Stomach (tissue), 9 donors: ENCODE results near the gene RMC1. TPM values are rescaled to one million over a fixed set of nuclear protein-coding genes. Genes with fewer than 3 reads are reported as not detected.
"Not testable (repeated sequence)": the region's sequence is repeated elsewhere in the genome, so short reads cannot be mapped to it uniquely, and the experiment has no call there.

Source experiments
- DNase-seq, 2 donors: peaks; one replicate each; pipeline versions ENCODE4 v3.0.0 to v3.0.0-alpha.2; 2013 to 2019
- H3K27ac ChIP-seq, 5 donors: fragments of 200-600 bp in 4 of 5; sonication (generic) in 4 of 5; one replicate each; pipeline ENCODE4 v1.5.1; 2013 to 2019; ENCODE audit warnings: mild to moderate bottlenecking in 1 of 5, moderate library complexity in 1 of 5
- H3K27me3 ChIP-seq, 3 donors: fragments of 200-600 bp; sonication (generic); one replicate each; pipeline ENCODE4 v1.5.1; 2017 to 2019; ENCODE audit warnings: mixed run types in 1 of 3
- H3K36me3 ChIP-seq, 4 donors: fragments of 200-600 bp; sonication (generic); 1 replicate in 3 of 4; 2 replicates in 1 of 4; pipeline ENCODE4 v1.5.1; 2016 to 2019
- H3K4me1 ChIP-seq, 4 donors: fragments of 200-600 bp; sonication (generic); one replicate each; pipeline ENCODE4 v1.5.1; 2016 to 2019
- H3K4me3 ChIP-seq, 4 donors: fragments of 200-600 bp; sonication (generic) in 3 of 4; one replicate each; pipeline ENCODE4 v1.5.1; 2016 to 2019; ENCODE audit warnings: mild to moderate bottlenecking in 1 of 4
- H3K9me3 ChIP-seq, 4 donors: fragments of 200-600 bp; sonication (generic); one replicate each; pipeline ENCODE4 v1.5.1; 2016 to 2019
- CTCF ChIP-seq, 7 experiments: fragments of 450-650 bp in 4 of 7; fragments of 200-600 bp in 3 of 7; sonication (generic) in 3 of 7; IDR thresholded peaks; one replicate each; pipeline ENCODE4 v1.5.1; 2016 to 2019; ENCODE audit warnings: antibody characterized with exemption in 7 of 7, control low read depth in 2 of 7, mild to moderate bottlenecking in 1 of 7
- EP300 ChIP-seq: sonication (generic); formaldehyde crosslinking; IDR thresholded peaks from one replicate; pipeline ENCODE4 v1.6.1; 2017; ENCODE audit warnings: antibody characterized with exemption
- POLR2A ChIP-seq, 4 donors: fragments of 450-650 bp; IDR thresholded peaks; one replicate each; pipeline ENCODE4 v1.6.1; 2016; ENCODE audit warnings: antibody characterized with exemption in 4 of 4, control low read depth in 2 of 4, mild to moderate bottlenecking in 1 of 4, moderate library complexity in 1 of 4
- POLR2AphosphoS5 ChIP-seq, 3 donors: sonication (generic); formaldehyde crosslinking; IDR thresholded peaks; one replicate each; pipeline ENCODE4 v1.6.1; 2016; ENCODE audit warnings: antibody characterized with exemption in 3 of 3
- WGBS, 5 donors: extraction: QIAGEN DNeasy Blood & Tissue Kit in 3 of 5; methylation state at CpG; one replicate each; pipeline versions ENCODE4 v1.1.5 to v1.1.7; 2013 to 2018; 5-methylcytosine and 5-hydroxymethylcytosine counted together
- intact Hi-C: fragments of 100-400 bp; cut with DNase I; formaldehyde crosslinking; loops from one replicate; pipeline ENCODE4 v1.15.1; 2023; ENCODE audit warnings: low total_unique reads
- polyA plus RNA-seq, 3 donors: library from polyadenylated mRNA; stranded (reverse); fragments of 200-250 nt; gene quantifications; one replicate each; pipeline ENCODE4 v1.2.3, GENCODE V29; 2013
- total RNA-seq, 5 donors: library from RNA; depleted of rRNA; stranded (reverse); fragments of >200 nt; gene quantifications; one replicate each; pipeline versions ENCODE4 v1.1.0 to v1.2.3, GENCODE V29; 2014 to 2016
- donor health status: healthy with polysubstance abuse.
- donor health status: Bipolar disorder and iron deficiency.
- donor health status: healthy.

The RMC1 gene
- total and polyA plus RNA-seq, 8 donors = 0.87 to 41.2 (median 31.6) TPM

GRCh38 chr18:23573626-23574431 is 70.5 kb downstream of the RMC1 start:
- no peaks in the 10 kb centered on the region for H3K27me3 ChIP-seq
- DNase-seq = no peak
- H3K4me1 ChIP-seq = peaks cover 25 to 51% (median 35%) of the 10 kb centered on the region in 4 donors
- TF ChIP-seq EP300 (no peak), CTCF (IDR thresholded peaks at IDR 0.05) (no peak)
- intact Hi-C loops = no loop called here
- H3K27ac ChIP-seq = peak overlapping the region; percentile 56 to 70 (median 63)
- H3K36me3 ChIP-seq = peaks cover 14 to 66% (median 57%) of the 10 kb centered on the region in 4 donors
- no peak overlapping the region for H3K4me3 ChIP-seq
- WGBS, 5 donors = 32 to 53% (median 37%) methylated on average over 6 of the region's 6 CpGs
- no peaks in the 10 kb centered on the region for H3K9me3 ChIP-seq

GRCh38 chr18:23574611-23575308 is 71.4 kb downstream of the RMC1 start:
- Histone ChIP-seq H3K4me3 (no peak overlapping the region), H3K27me3 (no peaks in the 10 kb centered on the region), H3K4me1 (peaks cover 32 to 57% (median 44%) of the 10 kb centered on the region in 4 donors), H3K27ac (peak overlapping the region; percentile 56 to 70 (median 63)), H3K36me3 (peaks cover 14 to 57% (median 48%) of the 10 kb centered on the region in 4 donors), H3K9me3 (no peaks in the 10 kb centered on the region)
- WGBS, 5 donors = 63 to 77% (median 71%) methylated on average over 5 of the region's 5 CpGs
- intact Hi-C loops = no loop called here
- DNase-seq = no peak
- no peak for TF ChIP-seq CTCF (IDR thresholded peaks at IDR 0.05)
- TF ChIP-seq POLR2AphosphoS5 (IDR thresholded peaks at IDR 0.05) = no peak
- no peak for TF ChIP-seq EP300

GRCh38 chr18:23575309-23575651 is 72.0 kb downstream of the RMC1 start:
- H3K9me3 ChIP-seq = no peaks in the 10 kb centered on the region
- H3K27ac ChIP-seq = peak overlapping the region in 4 of 5 donors; percentile 39 to 63 (median 60)
- H3K36me3 ChIP-seq = peaks cover 14 to 51% (median 43%) of the 10 kb centered on the region in 4 donors
- intact Hi-C loops = no loop called here
- peaks cover 37 to 61% (median 46%) of the 10 kb centered on the region in 4 donors for H3K4me1 ChIP-seq
- 80 to 95% (median 88%) methylated on average over 7 of the region's 7 CpGs for WGBS, 5 donors
- no peak for DNase-seq
- H3K4me3 ChIP-seq = no peak overlapping the region
- H3K27me3 ChIP-seq = no peaks in the 10 kb centered on the region
- no peak for TF ChIP-seq POLR2A (IDR thresholded peaks at IDR 0.05)
- TF ChIP-seq POLR2AphosphoS5 (IDR thresholded peaks at IDR 0.05) = no peak
- no peak for TF ChIP-seq CTCF (IDR thresholded peaks at IDR 0.05)
- no peak for TF ChIP-seq EP300

GRCh38 chr18:23577521-23577920 is 74.2 kb downstream of the RMC1 start:
- Histone ChIP-seq H3K4me1 (peaks cover 44 to 73% (median 59%) of the 10 kb centered on the region in 4 donors), H3K36me3 (peaks cover 9 to 32% (median 22%) of the 10 kb centered on the region in 4 donors)
- H3K4me3 ChIP-seq, DNase-seq, intact Hi-C loops, H3K9me3 ChIP-seq, H3K27me3 ChIP-seq, H3K27ac ChIP-seq: not testable (repeated sequence)
- WGBS, 5 donors = 90 to 99% (median 97%) methylated on average over 12 to 24 of the region's 24 CpGs
